ENCODE data around the gene MTHFD1L. TPM values are rescaled to one million over a fixed set of nuclear protein-coding genes. Genes with fewer than 3 reads are reported as not detected.

Gene MTHFD1L
- total and polyA plus RNA-seq, 2 of the 8 experiments (the other 6 are each of a cell fraction or from before 2014, with no cell fraction given) = 29.2 to 105 TPM

- TF ChIP-seq RNF2 (IDR thresholded peaks at IDR 0.05; ENCODE audit: borderline replicate concordance, low read depth, low read length, missing control alignments, poor library complexity, severe bottlenecking) (no peak), PHF8 (conservative IDR thresholded peaks at IDR 0.05; ENCODE audit: low read depth, low read length) (no peak)
Measured at GRCh38 chr6:151096691-151097606, 231.4 kb downstream of the MTHFD1L start (continued).

Measured in H1 (cell line).